CD4-positive, alpha-beta T cell (primary cell): ENCODE results near the gene TESMIN. TPM values are rescaled to one million over a fixed set of nuclear protein-coding genes. Genes with fewer than 3 reads are reported as not detected.

Experiments used
- ATAC-seq: fragments of 200-7000 bp; cut with Tn5 transposase; one replicate; pipeline ENCODE4 v1.10.0; 2022; ENCODE audit warnings: mild to moderate bottlenecking; ENCODE audit not compliant: poor library complexity
- CTCF ChIA-PET: fragments of 350-600 bp; sonication (Branson Sonifier 250); formaldehyde crosslinking; loops from one replicate; lab custom pipeline; 2021; ENCODE audit warnings: antibody characterized with exemption, inconsistent platforms; lab: Charles Lee
- POLR2A ChIA-PET: fragments of 350-600 bp; sonication (Branson Sonifier 250); formaldehyde crosslinking; loops from one replicate; lab custom pipeline; 2021; ENCODE audit warnings: antibody characterized with exemption, inconsistent platforms; lab: Charles Lee
- DNase-seq, 14 experiments: peaks; one replicate each; pipeline ENCODE4 v3.0.0-alpha.2; 2013 to 2020; ENCODE audit warnings: mixed read lengths in 2 of 14
- H3K27ac ChIP-seq, 2 donors: one replicate each; pipeline versions ENCODE4 v1.5.1 to v1.7.0; 2013; ENCODE audit warnings: low read length in 2 of 2, low read depth in 1 of 2, mild to moderate bottlenecking in 1 of 2
- H3K27me3 ChIP-seq, 2 experiments: 1 replicate in 1 of 2; 2 replicates in 1 of 2; pipeline versions ENCODE4 v1.6.1 to v1.7.0; 2013; ENCODE audit warnings: low read length in 2 of 2, control low read depth in 1 of 2, mild to moderate bottlenecking in 1 of 2, moderate library complexity in 1 of 2; ENCODE audit not compliant: insufficient read depth in 2 of 2, control insufficient read depth in 1 of 2
- H3K36me3 ChIP-seq: one replicate; pipeline ENCODE4 v1.6.1; 2013; ENCODE audit warnings: low read length, control low read depth; ENCODE audit not compliant: insufficient read depth
- H3K4me1 ChIP-seq: one replicate; pipeline ENCODE4 v1.6.1; 2013; ENCODE audit warnings: low read length, control low read depth; ENCODE audit not compliant: insufficient read depth
- H3K4me3 ChIP-seq: one replicate; pipeline ENCODE4 v1.5.1; 2013; ENCODE audit warnings: mild to moderate bottlenecking, low read length, moderate library complexity
- H3K9me3 ChIP-seq, 2 experiments: 1 replicate in 1 of 2; 2 replicates in 1 of 2; pipeline versions ENCODE4 v1.6.1 to v1.7.0; 2013; ENCODE audit warnings: low read length in 2 of 2, mild to moderate bottlenecking in 2 of 2, control low read depth in 1 of 2, moderate library complexity in 1 of 2; ENCODE audit not compliant: control insufficient read depth in 1 of 2, insufficient read depth in 1 of 2
- H3K27ac Mint-ChIP-seq: one replicate; pipeline ENCODE4 v1.8.0; 2020; ENCODE audit warnings: mixed read lengths
- H3K27me3 Mint-ChIP-seq: one replicate; pipeline ENCODE4 v1.8.0; 2021; ENCODE audit warnings: mixed read lengths
- H3K36me3 Mint-ChIP-seq: one replicate; pipeline ENCODE4 v1.8.0; 2021; ENCODE audit warnings: low read depth, mixed read lengths
- H3K4me1 Mint-ChIP-seq: one replicate; pipeline ENCODE4 v1.8.0; 2021; ENCODE audit warnings: low read depth, mixed read lengths
- H3K4me3 Mint-ChIP-seq: one replicate; pipeline ENCODE4 v1.8.0; 2020; ENCODE audit warnings: mild to moderate bottlenecking, mixed read lengths
- H3K9me3 Mint-ChIP-seq: one replicate; pipeline ENCODE4 v1.8.0; 2020; ENCODE audit warnings: mixed read lengths
- CTCF ChIP-seq: fragments of 200-600 bp; IDR thresholded peaks from one replicate; pipeline ENCODE4 v1.8.0; 2022; ENCODE audit warnings: antibody characterized with exemption, mild to moderate bottlenecking
- intact Hi-C, 2 experiments: fragments of 100-400 bp; cut with DNase I in 1 of 2; cut with micrococcal nuclease in 1 of 2; formaldehyde crosslinking; loops; one replicate each; pipeline versions ENCODE4 v1.15.1 to v1.9.0; 2023 to 2025; cut with DNase I, micrococcal nuclease
- total RNA-seq, 174 experiments: library from RNA in 2 of 174; stranded (reverse) in 2 of 174; gene quantifications; one replicate each; pipeline ENCODE4 v1.2.3 and lab custom pipeline; 2021 to 2026

The TESMIN gene
- total RNA-seq, 2 experiments from 2014 or later = 3.7 to 4.3 TPM

GRCh38 chr11:68735125-68735524, 16.2 kb downstream of the TESMIN start:
- H3K27me3 Mint-ChIP-seq = no peaks in the 10 kb centered on the region
- H3K4me1 ChIP-seq = no peaks in the 10 kb centered on the region
- H3K9me3 ChIP-seq = no peaks in the 10 kb centered on the region
- ATAC-seq = no peak
- no peak overlapping the region for H3K27ac ChIP-seq
- no peak overlapping the region for H3K27ac Mint-ChIP-seq
- H3K4me1 Mint-ChIP-seq = no peaks in the 10 kb centered on the region
- ChIA-PET CTCF (no interaction called here), POLR2A (no interaction called here)
- peaks cover 23% of the 10 kb centered on the region for H3K36me3 Mint-ChIP-seq
- no peaks in the 10 kb centered on the region for H3K27me3 ChIP-seq
- no peaks in the 10 kb centered on the region for H3K36me3 ChIP-seq
- H3K4me3 Mint-ChIP-seq = no peak overlapping the region
- TF ChIP-seq CTCF = no peak
- H3K9me3 Mint-ChIP-seq = no peaks in the 10 kb centered on the region
- no peak for DNase-seq
- H3K4me3 ChIP-seq = no peak overlapping the region
- intact Hi-C loops = no loop called here

GRCh38 chr11:68734111-68734510, 17.2 kb downstream of the TESMIN start:
- H3K36me3 Mint-ChIP-seq = peaks cover 23% of the 10 kb centered on the region
- no peaks in the 10 kb centered on the region for H3K9me3 Mint-ChIP-seq
- H3K36me3 ChIP-seq = no peaks in the 10 kb centered on the region
- no peaks in the 10 kb centered on the region for H3K4me1 Mint-ChIP-seq
- H3K27ac ChIP-seq = no peak overlapping the region
- TF ChIP-seq CTCF = no peak
- no peak overlapping the region for H3K27ac Mint-ChIP-seq
- no peak overlapping the region for H3K4me3 ChIP-seq
- intact Hi-C loops = no loop called here
- H3K4me3 Mint-ChIP-seq = no peak overlapping the region
- no peaks in the 10 kb centered on the region for H3K27me3 ChIP-seq
- ChIA-PET CTCF (no interaction called here), POLR2A (no interaction called here)
- no peaks in the 10 kb centered on the region for H3K4me1 ChIP-seq
- ATAC-seq = no peak
- no peaks in the 10 kb centered on the region for H3K9me3 ChIP-seq
- H3K27me3 Mint-ChIP-seq = no peaks in the 10 kb centered on the region
- DNase-seq = no peak

- Histone ChIP-seq H3K36me3 (no peaks in the 10 kb centered on the region), H3K4me1 (no peaks in the 10 kb centered on the region), H3K9me3 (no peaks in the 10 kb centered on the region), H3K27me3 (no peaks in the 10 kb centered on the region), H3K27ac (no peak overlapping the region), H3K4me3 (no peak overlapping the region)
- Mint-ChIP-seq H3K4me1 (no peaks in the 10 kb centered on the region), H3K4me3 (no peak overlapping the region), H3K9me3 (no peaks in the 10 kb centered on the region), H3K27ac (no peak overlapping the region), H3K27me3 (no peaks in the 10 kb centered on the region), H3K36me3 (no peaks in the 10 kb centered on the region)
- intact Hi-C loops = no loop called here
- no peak for ATAC-seq
- ChIA-PET CTCF (no interaction called here), POLR2A (no interaction called here)
- no peak for TF ChIP-seq CTCF
- no peak for DNase-seq
Measured at GRCh38 chr11:68727783-68728182, 23.5 kb downstream of the TESMIN start.
